A549 (cell line): ENCODE data around the gene ARHGEF11.

Source experiments
- BHLHE40 ChIP-seq: IDR thresholded peaks from 2 replicates; pipeline ENCODE4 v1.6.1; 2012; ENCODE audit warnings: low read depth, low read length, inconsistent platforms
- JUN ChIP-seq, 2 experiments: fragments of >200 bp; sonication (Bioruptor Twin); formaldehyde crosslinking; IDR thresholded peaks; 2 replicates in 1 of 2; 3 replicates in 1 of 2; pipeline ENCODE4 v1.6.1; 2016 to 2017
- POLR2A ChIP-seq: IDR thresholded peaks from 2 replicates; pipeline ENCODE4 v1.6.1; 2012; ENCODE audit warnings: mild to moderate bottlenecking, low read length
- POLR2AphosphoS2 ChIP-seq: conservative IDR thresholded peaks from 2 replicates; pipeline ENCODE4 v1.6.1; 2012; ENCODE audit warnings: low read length, improper control_type of control experiment, inconsistent platforms
- RAD21 ChIP-seq, 2 experiments: fragments of >200 bp in 1 of 2; sonication (Bioruptor Twin) in 1 of 2; formaldehyde crosslinking in 1 of 2; IDR thresholded peaks in 1 of 2; conservative IDR thresholded peaks in 1 of 2; 2 replicates in 1 of 2; 3 replicates in 1 of 2; pipeline ENCODE4 v1.6.1; 2012 to 2018; ENCODE audit warnings: inconsistent platforms in 1 of 2

- no peak for TF ChIP-seq BHLHE40
- no peak for TF ChIP-seq POLR2AphosphoS2
- TF ChIP-seq JUN (IDR thresholded peaks at IDR 0.05) = no peak
- TF ChIP-seq POLR2A = no peak
- no peak for TF ChIP-seq RAD21 (conservative IDR thresholded peaks at IDR 0.05 in 1 of 2, IDR thresholded peaks at IDR 0.05 in 1 of 2)
Observed at GRCh38 chr1:156913809-156914387, 131.6 kb downstream of the ARHGEF11 start.
